Naive B cell (primary cell): ENCODE results near the gene BPTF. TPM values are rescaled to one million over a fixed set of nuclear protein-coding genes. Genes with fewer than 3 reads are reported as not detected.
A peak's percentile ranks its signal among the peaks of the same experiment; 100 is the strongest.
"Not testable (repeated sequence)": the region's sequence is repeated elsewhere in the genome, so short reads cannot be mapped to it uniquely, and the experiment has no call there.

Source experiments
- ATAC-seq, 2 donors: fragments of 150-1000 bp; cut with Tn5 transposase; 2 replicates each; pipeline ENCODE4 v1.10.0; 2021; ENCODE audit warnings: low read depth in 2 of 2, mild to moderate bottlenecking in 2 of 2, moderate library complexity in 2 of 2
- DNase-seq: peaks from one replicate; pipeline ENCODE4 v3.0.0; 2022
- H3K27ac Mint-ChIP-seq, 6 donors: one replicate each; pipeline ENCODE4 v1.8.0; 2020 to 2022; ENCODE audit warnings: mild to moderate bottlenecking in 6 of 6, mixed read lengths in 6 of 6, moderate library complexity in 5 of 6, inconsistent platforms in 2 of 6
- H3K27me3 Mint-ChIP-seq, 3 donors: one replicate each; pipeline ENCODE4 v1.8.0; 2021 to 2022; ENCODE audit warnings: mixed read lengths in 3 of 3, mild to moderate bottlenecking in 1 of 3
- H3K36me3 Mint-ChIP-seq, 2 donors: one replicate each; pipeline ENCODE4 v1.8.0; 2020 to 2022; ENCODE audit warnings: mixed read lengths in 2 of 2, inconsistent platforms in 1 of 2, mild to moderate bottlenecking in 1 of 2
- H3K4me1 Mint-ChIP-seq, 3 donors: one replicate each; pipeline ENCODE4 v1.8.0; 2020 to 2022; ENCODE audit warnings: mixed read lengths in 3 of 3, inconsistent platforms in 1 of 3, mild to moderate bottlenecking in 1 of 3, moderate library complexity in 1 of 3
- H3K4me3 Mint-ChIP-seq, 8 donors: one replicate each; pipeline ENCODE4 v1.8.0; 2020 to 2022; ENCODE audit warnings: mild to moderate bottlenecking in 8 of 8, mixed read lengths in 8 of 8, moderate library complexity in 8 of 8, inconsistent platforms in 2 of 8
- H3K9me3 Mint-ChIP-seq, 7 donors: one replicate each; pipeline ENCODE4 v1.8.0; 2020 to 2022; ENCODE audit warnings: mixed read lengths in 7 of 7, mild to moderate bottlenecking in 5 of 7, inconsistent platforms in 2 of 7, moderate library complexity in 1 of 7
- polyA plus RNA-seq, 6 donors: library from polyadenylated mRNA; unstranded; fragments of 300-500 nt; fragmentation: Illumina TruSeq; gene quantifications; one replicate each; pipeline ENCODE4 v1.2.3, GENCODE V29; 2021; ENCODE audit warnings: low read depth in 6 of 6

BPTF gene
- polyA plus RNA-seq, 6 donors from 2014 or later = 13.0 to 41.5 (median 14.6) TPM

GRCh38 chr17:67842648-67843047 is 17.3 kb downstream of the BPTF start:
- Mint-ChIP-seq H3K27me3 (no peaks in the 10 kb centered on the region), H3K4me1 (peaks cover 26 to 59% (median 54%) of the 10 kb centered on the region in 3 donors), H3K36me3 (no peaks in the 10 kb centered on the region), H3K27ac (peak overlapping the region in 3 of 6 donors; percentile 0 to 77 (median 1)), H3K4me3 (no peak overlapping the region), H3K9me3 (no peaks in the 10 kb centered on the region)
- ATAC-seq (no peak), DNase-seq (no peak)

- no peak for ATAC-seq
- H3K9me3 Mint-ChIP-seq = peaks cover 0 to 2% (median 0%) of the 10 kb centered on the region in 7 donors
- DNase-seq = no peak
- H3K4me3 Mint-ChIP-seq = no peak overlapping the region
- no peaks in the 10 kb centered on the region for H3K36me3 Mint-ChIP-seq
- H3K27ac Mint-ChIP-seq = peak overlapping the region in 1 of 6 donors; percentile 69
- no peaks in the 10 kb centered on the region for H3K27me3 Mint-ChIP-seq
- H3K4me1 Mint-ChIP-seq = peaks cover 34 to 57% (median 48%) of the 10 kb centered on the region in 3 donors
Observed at GRCh38 chr17:67845374-67845773, 20.1 kb downstream of the BPTF start.

- Mint-ChIP-seq H3K27ac (peak overlapping the region in 2 of 6 donors; percentile 27 to 47), H3K4me1 (peaks cover 33 to 59% (median 45%) of the 10 kb centered on the region in 3 donors)
- H3K36me3 Mint-ChIP-seq, H3K27me3 Mint-ChIP-seq, DNase-seq, ATAC-seq, H3K4me3 Mint-ChIP-seq, H3K9me3 Mint-ChIP-seq: not testable (repeated sequence)
Observed at GRCh38 chr17:67848189-67848588, 22.9 kb downstream of the BPTF start.

- H3K9me3 Mint-ChIP-seq, H3K4me3 Mint-ChIP-seq, H3K36me3 Mint-ChIP-seq, DNase-seq, H3K27me3 Mint-ChIP-seq, ATAC-seq: not testable (repeated sequence)
- peak overlapping the region in 2 of 6 donors; percentile 36 to 52 for H3K27ac Mint-ChIP-seq
- peaks cover 33 to 62% (median 46%) of the 10 kb centered on the region in 3 donors for H3K4me1 Mint-ChIP-seq
Observed at GRCh38 chr17:67848846-67849245, 23.5 kb downstream of the BPTF start.

- Mint-ChIP-seq H3K4me3 (no peak overlapping the region), H3K27me3 (no peaks in the 10 kb centered on the region), H3K36me3 (peaks cover 6 to 16% of the 10 kb centered on the region in 2 donors), H3K4me1 (peaks cover 33 to 78% (median 56%) of the 10 kb centered on the region in 3 donors), H3K27ac (peak overlapping the region in 4 of 6 donors; percentile 29 to 88 (median 70)), H3K9me3 (peaks cover 0 to 2% (median 0%) of the 10 kb centered on the region in 7 donors)
- no peak for ATAC-seq
- DNase-seq = no peak
Observed at GRCh38 chr17:67850991-67851631, 25.8 kb downstream of the BPTF start.

GRCh38 chr17:67853703-67854102 is 28.4 kb downstream of the BPTF start:
- no peak overlapping the region for H3K4me3 Mint-ChIP-seq
- peaks cover 6 to 16% of the 10 kb centered on the region in 2 donors for H3K36me3 Mint-ChIP-seq
- DNase-seq (no peak), ATAC-seq (no peak)
- H3K27me3 Mint-ChIP-seq = no peaks in the 10 kb centered on the region
- H3K9me3 Mint-ChIP-seq = peaks cover 0 to 2% (median 0%) of the 10 kb centered on the region in 7 donors
- H3K4me1 Mint-ChIP-seq = peaks cover 28 to 82% (median 53%) of the 10 kb centered on the region in 3 donors
- H3K27ac Mint-ChIP-seq = peak overlapping the region in 2 of 6 donors; percentile 22 to 88

- Mint-ChIP-seq H3K27ac (peak overlapping the region; percentile 5 to 88 (median 72)), H3K9me3 (peaks cover 0 to 2% (median 0%) of the 10 kb centered on the region in 7 donors), H3K4me3 (peak overlapping the region in 5 of 8 donors; percentile 15 to 71 (median 52)), H3K27me3 (no peaks in the 10 kb centered on the region), H3K36me3 (peaks cover 6 to 16% of the 10 kb centered on the region in 2 donors), H3K4me1 (peaks cover 24 to 81% (median 50%) of the 10 kb centered on the region in 3 donors)
- ATAC-seq (no peak), DNase-seq (no peak)
Observed at GRCh38 chr17:67854378-67854777, 29.1 kb downstream of the BPTF start.

GRCh38 chr17:67855504-67856324 is 30.4 kb downstream of the BPTF start:
- DNase-seq = peak; percentile 63
- Mint-ChIP-seq H3K4me1 (peaks cover 23 to 84% (median 49%) of the 10 kb centered on the region in 3 donors), H3K36me3 (peaks cover 6 to 13% of the 10 kb centered on the region in 2 donors), H3K4me3 (peak overlapping the region; percentile 53 to 89 (median 81)), H3K9me3 (no peaks in the 10 kb centered on the region), H3K27ac (peak overlapping the region; percentile 88 to 98 (median 95)), H3K27me3 (no peaks in the 10 kb centered on the region)
- ATAC-seq = peak; percentile 93 to 94

GRCh38 chr17:67856402-67856801 is 31.1 kb downstream of the BPTF start:
- H3K27ac Mint-ChIP-seq = peak overlapping the region; percentile 79 to 98 (median 94)
- peaks cover 24 to 84% (median 50%) of the 10 kb centered on the region in 3 donors for H3K4me1 Mint-ChIP-seq
- peak overlapping the region; percentile 53 to 89 (median 81) for H3K4me3 Mint-ChIP-seq
- H3K27me3 Mint-ChIP-seq, DNase-seq, H3K36me3 Mint-ChIP-seq, H3K9me3 Mint-ChIP-seq: not testable (repeated sequence)
- peak; percentile 24 to 44 for ATAC-seq

- H3K4me1 Mint-ChIP-seq = peaks cover 26 to 73% (median 45%) of the 10 kb centered on the region in 3 donors
- DNase-seq (no peak), ATAC-seq (no peak)
- peak overlapping the region in 1 of 8 donors; percentile 28 for H3K4me3 Mint-ChIP-seq
- H3K9me3 Mint-ChIP-seq = no peaks in the 10 kb centered on the region
- no peaks in the 10 kb centered on the region for H3K27me3 Mint-ChIP-seq
- peak overlapping the region in 2 of 6 donors; percentile 2 to 20 for H3K27ac Mint-ChIP-seq
- H3K36me3 Mint-ChIP-seq = peaks cover 0 to 4% of the 10 kb centered on the region in 2 donors
Observed at GRCh38 chr17:67862614-67863217, 37.4 kb downstream of the BPTF start.

GRCh38 chr17:67863624-67864247 is 38.4 kb downstream of the BPTF start:
- no peak for DNase-seq
- H3K4me1 Mint-ChIP-seq = peaks cover 26 to 66% (median 51%) of the 10 kb centered on the region in 3 donors
- peak overlapping the region in 1 of 8 donors; percentile 44 for H3K4me3 Mint-ChIP-seq
- peak overlapping the region; percentile 20 to 76 (median 46) for H3K27ac Mint-ChIP-seq
- H3K9me3 Mint-ChIP-seq = no peaks in the 10 kb centered on the region
- H3K36me3 Mint-ChIP-seq = peaks cover 0 to 6% of the 10 kb centered on the region in 2 donors
- no peak for ATAC-seq
- H3K27me3 Mint-ChIP-seq = no peaks in the 10 kb centered on the region

- H3K4me1 Mint-ChIP-seq = peaks cover 26 to 54% (median 44%) of the 10 kb centered on the region in 3 donors
- peaks cover 0 to 6% of the 10 kb centered on the region in 2 donors for H3K36me3 Mint-ChIP-seq
- ATAC-seq (no peak), DNase-seq (no peak)
- H3K9me3 Mint-ChIP-seq = no peaks in the 10 kb centered on the region
- no peaks in the 10 kb centered on the region for H3K27me3 Mint-ChIP-seq
- peak overlapping the region in 1 of 6 donors; percentile 49 for H3K27ac Mint-ChIP-seq
- no peak overlapping the region for H3K4me3 Mint-ChIP-seq
Observed at GRCh38 chr17:67865438-67865837, 40.1 kb downstream of the BPTF start.

- no peaks in the 10 kb centered on the region for H3K27me3 Mint-ChIP-seq
- H3K4me1 Mint-ChIP-seq = peaks cover 15 to 36% (median 27%) of the 10 kb centered on the region in 3 donors
Observed at GRCh38 chr17:67867591-67867990, 42.3 kb downstream of the BPTF start.

More at GRCh38 chr17:67867591-67867990, 42.3 kb downstream of the BPTF start:
- peak overlapping the region in 5 of 6 donors; percentile 14 to 86 (median 53) for H3K27ac Mint-ChIP-seq
- no peak overlapping the region for H3K4me3 Mint-ChIP-seq
- ATAC-seq (no peak), DNase-seq (no peak)
- peaks cover 0 to 6% of the 10 kb centered on the region in 2 donors for H3K36me3 Mint-ChIP-seq
- no peaks in the 10 kb centered on the region for H3K9me3 Mint-ChIP-seq
